ENCODE results near the gene LRRC7. TPM values are rescaled to one million over a fixed set of nuclear protein-coding genes. Genes with fewer than 3 reads are reported as not detected.

LRRC7 gene
- total RNA-seq, 4 donors from 2014 or later = 0.07 to 1.9 (median 0.62) TPM

- Histone ChIP-seq H3K27ac (no peak overlapping the region), H3K36me3 (no peaks in the 10 kb centered on the region), H3K4me3 (no peak overlapping the region), H3K27me3 (no peaks in the 10 kb centered on the region), H3K9me3 (no peaks in the 10 kb centered on the region), H3K4me1 (no peaks in the 10 kb centered on the region)
- WGBS, 2 donors (ENCODE audit: low coverage in 1 of 2) = 86% methylated on average over 1 of the region's 1 CpG; no CpG with 5 or more reads in 1 of the 2 donors
- TF ChIP-seq CTCF (IDR thresholded peaks at IDR 0.05) (no peak), POLR2AphosphoS5 (IDR thresholded peaks at IDR 0.05) (no peak), EP300 (IDR thresholded peaks at IDR 0.05) (no peak), POLR2A (IDR thresholded peaks at IDR 0.05) (no peak)
- ATAC-seq = no peak
These were observed 43.7 kb upstream of the LRRC7 start for GRCh38 chr1:69524015-69524414.

- ATAC-seq = no peak
- H3K4me3 ChIP-seq = no peak overlapping the region
- TF ChIP-seq EP300 (IDR thresholded peaks at IDR 0.05) = no peak
- TF ChIP-seq CTCF (IDR thresholded peaks at IDR 0.05) = no peak
- no peak for TF ChIP-seq POLR2AphosphoS5 (IDR thresholded peaks at IDR 0.05)
- no peak for TF ChIP-seq POLR2A (IDR thresholded peaks at IDR 0.05)
- no peak overlapping the region for H3K27ac ChIP-seq
- WGBS, 2 donors (ENCODE audit: low coverage in 1 of 2) = 75 to 83% methylated on average over 2 of the region's 2 CpGs
- no peaks in the 10 kb centered on the region for H3K27me3 ChIP-seq
- no peaks in the 10 kb centered on the region for H3K4me1 ChIP-seq
- no peaks in the 10 kb centered on the region for H3K9me3 ChIP-seq
- no peaks in the 10 kb centered on the region for H3K36me3 ChIP-seq
These were observed 40.4 kb upstream of the LRRC7 start for GRCh38 chr1:69527273-69527672.

- H3K36me3 ChIP-seq = no peaks in the 10 kb centered on the region
- 77 to 100% methylated on average over 1 to 2 of the region's 2 CpGs for WGBS, 2 donors (ENCODE audit: low coverage in 1 of 2)
- no peaks in the 10 kb centered on the region for H3K9me3 ChIP-seq
- no peaks in the 10 kb centered on the region for H3K4me1 ChIP-seq
- TF ChIP-seq EP300 (IDR thresholded peaks at IDR 0.05) = no peak
- TF ChIP-seq POLR2AphosphoS5 (IDR thresholded peaks at IDR 0.05) = no peak
- no peak for TF ChIP-seq POLR2A (IDR thresholded peaks at IDR 0.05)
- TF ChIP-seq CTCF (IDR thresholded peaks at IDR 0.05) = no peak
- H3K4me3 ChIP-seq = no peak overlapping the region
- no peaks in the 10 kb centered on the region for H3K27me3 ChIP-seq
- ATAC-seq = no peak
- H3K27ac ChIP-seq = no peak overlapping the region
These were observed 39.3 kb upstream of the LRRC7 start for GRCh38 chr1:69528376-69528775.

GRCh38 chr1:69533343-69533742 lies 34.4 kb upstream of the LRRC7 start:
- Histone ChIP-seq H3K36me3 (no peaks in the 10 kb centered on the region), H3K27ac (no peak overlapping the region), H3K4me3 (no peak overlapping the region), H3K9me3 (no peaks in the 10 kb centered on the region), H3K27me3 (no peaks in the 10 kb centered on the region), H3K4me1 (no peaks in the 10 kb centered on the region)
- TF ChIP-seq POLR2AphosphoS5 (IDR thresholded peaks at IDR 0.05) (no peak), EP300 (IDR thresholded peaks at IDR 0.05) (no peak), CTCF (IDR thresholded peaks at IDR 0.05) (no peak), POLR2A (IDR thresholded peaks at IDR 0.05) (no peak)
- WGBS, 2 donors (ENCODE audit: low coverage in 1 of 2) = 71 to 84% methylated on average over 1 of the region's 1 CpG
- no peak for ATAC-seq

GRCh38 chr1:69534829-69535228 lies 32.9 kb upstream of the LRRC7 start:
- no peaks in the 10 kb centered on the region for H3K9me3 ChIP-seq
- no peak overlapping the region for H3K27ac ChIP-seq
- no peaks in the 10 kb centered on the region for H3K36me3 ChIP-seq
- no peaks in the 10 kb centered on the region for H3K27me3 ChIP-seq
- H3K4me1 ChIP-seq = no peaks in the 10 kb centered on the region
- H3K4me3 ChIP-seq = no peak overlapping the region
- TF ChIP-seq EP300 (IDR thresholded peaks at IDR 0.05) (no peak), POLR2AphosphoS5 (IDR thresholded peaks at IDR 0.05) (no peak), POLR2A (IDR thresholded peaks at IDR 0.05) (no peak), CTCF (IDR thresholded peaks at IDR 0.05) (no peak)
- no peak for ATAC-seq
- 61 to 63% methylated on average over 1 of the region's 1 CpG for WGBS, 2 donors (ENCODE audit: low coverage in 1 of 2)

All from gastroesophageal sphincter (tissue), 4 donors.